Caki2 (cell line): ENCODE measurements around the gene OR4X2. TPM values are rescaled to one million over a fixed set of nuclear protein-coding genes. Genes with fewer than 3 reads are reported as not detected.
"Not testable (repeated sequence)": the region's sequence is repeated elsewhere in the genome, so short reads cannot be mapped to it uniquely, and the experiment has no call there.

Experiments
- DNase-seq: peaks from one replicate; pipeline ENCODE4 v3.0.0-alpha.2; 2015; ENCODE audit warnings: low read depth
- in situ Hi-C: cut with HindIII; loops from 2 replicates; pipeline ENCODE4 v1.10.0; 2016; ENCODE audit warnings: low sequenced_read_pairs, low pct_unique_long_range_greater_than_20kb, mixed read lengths
- total RNA-seq: library from RNA; depleted of rRNA; stranded (reverse); fragments of >200 nt; shearing (Covaris generic); gene quantifications from 2 replicates; pipeline ENCODE4 v1.2.3, GENCODE V29; 2014; ENCODE audit warnings: low replicate concordance; rRNA removed

OR4X2 gene, protein sequence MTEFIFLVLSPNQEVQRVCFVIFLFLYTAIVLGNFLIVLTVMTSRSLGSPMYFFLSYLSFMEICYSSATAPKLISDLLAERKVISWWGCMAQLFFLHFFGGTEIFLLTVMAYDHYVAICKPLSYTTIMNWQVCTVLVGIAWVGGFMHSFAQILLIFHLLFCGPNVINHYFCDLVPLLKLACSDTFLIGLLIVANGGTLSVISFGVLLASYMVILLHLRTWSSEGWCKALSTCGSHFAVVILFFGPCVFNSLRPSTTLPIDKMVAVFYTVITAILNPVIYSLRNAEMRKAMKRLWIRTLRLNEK
- not detected in 2 replicates for total RNA-seq

GRCh38 chr11:48244804-48245203 lies at the start of gene OR4X2:
Gene OR4X2, plus strand, starts transcription at chr11:48245104. Its CDS starts 0 bp downstream, at chr11:48245104.
- in situ Hi-C loops, result no loop called here
- DNase-seq, result no peak

GRCh38 chr11:48207881-48208280 lies 37.0 kb upstream of the OR4X2 start:
- DNase-seq, result no peak
- in situ Hi-C loops, result no loop called here

- DNase-seq, result no peak
- in situ Hi-C loops, result no loop called here
Measured at GRCh38 chr11:48210052-48210451, 34.9 kb upstream of the OR4X2 start.

- no peak for DNase-seq
- in situ Hi-C loops, result no loop called here
Measured at GRCh38 chr11:48216510-48216909, 28.4 kb upstream of the OR4X2 start, which contains the start of gene OR4B1. Gene OR4B1, plus strand, starts transcription at chr11:48216810. Its CDS starts 0 bp downstream, at chr11:48216810.

DNA sequence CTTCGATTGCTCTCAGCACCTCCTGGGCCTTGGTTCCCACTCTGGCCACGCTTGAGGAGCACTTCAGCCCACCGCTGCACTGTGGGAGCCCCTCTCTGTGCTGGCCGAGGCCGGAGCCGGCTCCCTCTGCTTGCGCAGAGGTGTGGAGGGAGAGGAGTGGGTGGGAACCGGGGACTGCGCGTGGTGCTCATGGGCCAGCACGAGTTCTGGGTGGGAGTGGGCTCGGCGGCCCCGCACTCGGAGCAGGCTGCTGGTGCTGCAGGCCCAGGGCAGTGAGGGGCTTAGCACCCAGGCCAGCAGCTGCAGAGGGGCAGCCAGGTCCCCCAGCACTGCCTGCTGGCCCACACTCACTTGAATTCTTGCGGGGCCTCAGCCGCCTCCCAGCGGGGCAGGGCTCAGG lies 16.1 kb upstream of the OR4X2 start:
- no peak for DNase-seq
- in situ Hi-C loops, result no loop called here

- in situ Hi-C loops, DNase-seq: not testable (repeated sequence)
Measured at GRCh38 chr11:48230057-48230456, 14.8 kb upstream of the OR4X2 start.

- in situ Hi-C loops, result no loop called here
- DNase-seq, result no peak
Measured at GRCh38 chr11:48237727-48238126, 7.2 kb upstream of the OR4X2 start.

GRCh38 chr11:48242501-48242900 lies 2.4 kb upstream of the OR4X2 start:
- DNase-seq, result no peak
- in situ Hi-C loops, result no loop called here

DNA sequence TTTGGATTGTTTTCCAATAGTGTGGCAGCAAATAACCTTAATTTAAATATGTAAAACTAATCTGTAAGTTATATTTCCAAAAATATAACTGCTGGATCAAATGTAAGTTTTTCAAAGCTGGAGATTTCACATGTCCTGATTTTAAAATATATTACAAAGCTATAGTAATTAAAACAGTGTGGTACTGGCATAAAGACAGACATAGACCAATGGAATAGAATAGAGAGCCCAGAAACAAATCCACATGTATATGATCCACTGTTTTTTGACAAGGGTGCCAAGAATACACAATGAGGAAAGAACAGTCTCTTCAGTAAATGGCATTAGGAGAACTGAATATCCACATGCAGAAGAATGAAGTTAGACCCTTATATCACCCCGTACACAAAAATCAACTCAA lies 4.0 kb downstream of the OR4X2 start:
- in situ Hi-C loops, result no loop called here
- no peak for DNase-seq

DNA sequence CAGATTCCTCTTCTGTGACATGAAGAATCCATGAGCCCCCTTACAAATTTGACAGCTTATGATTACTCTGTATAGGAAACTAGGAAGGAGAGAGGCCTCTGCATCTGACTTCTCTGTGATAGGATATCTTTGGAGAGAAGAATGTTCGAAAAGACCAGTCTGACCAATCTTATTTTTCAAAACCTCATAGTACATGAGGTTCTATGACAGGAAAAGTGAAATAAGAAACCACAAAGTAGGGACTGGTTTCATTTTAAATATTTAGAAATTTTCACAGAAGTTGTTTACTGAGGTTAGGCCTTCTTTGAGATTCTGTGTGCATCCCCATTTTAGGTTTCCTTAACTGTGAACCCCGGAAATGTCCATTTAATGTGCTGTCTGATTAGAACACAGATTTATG lies 16.7 kb downstream of the OR4X2 start:
- in situ Hi-C loops, result no loop called here
- DNase-seq, result no peak

- DNase-seq, result no peak
- in situ Hi-C loops, result no loop called here
Measured at GRCh38 chr11:48263423-48263911, 18.6 kb downstream of the OR4X2 start, which contains the start of gene OR4X1. Gene OR4X1, plus strand, starts transcription at chr11:48263861. Its CDS starts 0 bp downstream, at chr11:48263861.

GRCh38 chr11:48270621-48271020 lies 25.7 kb downstream of the OR4X2 start:
- no peak for DNase-seq

DNA sequence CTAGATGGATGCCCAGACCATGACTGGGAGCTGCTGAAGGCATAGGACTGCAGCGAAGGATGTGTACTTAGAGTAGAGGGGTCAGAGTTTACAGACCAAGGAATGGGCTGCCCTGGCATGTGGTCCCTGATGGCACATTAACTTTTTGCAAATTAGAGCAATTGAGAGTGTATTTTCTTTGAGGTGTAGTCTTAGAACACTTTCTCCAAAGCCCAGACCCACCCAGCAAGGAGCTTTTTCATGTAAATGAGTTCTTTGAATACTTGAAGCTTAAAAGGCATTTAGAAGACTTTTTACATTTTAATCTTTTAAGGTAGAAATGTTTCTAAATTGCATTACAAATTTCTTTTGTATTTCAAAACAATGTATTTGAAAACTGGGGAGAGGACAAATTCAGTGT lies 27.7 kb downstream of the OR4X2 start:
- in situ Hi-C loops, result no loop called here

More at GRCh38 chr11:48270621-48271020, 25.7 kb downstream of the OR4X2 start:
- in situ Hi-C loops, result no loop called here

More for the DNA sequence above, 27.7 kb downstream of the OR4X2 start:
- DNase-seq, result no peak

Other genes with a start within 250 kb of the OR4X2 start
- not detected in 2 replicates for gene OR4B1, start 28.3 kb upstream of the OR4X2 start, total RNA-seq
- gene OR4X1, start 18.8 kb downstream of the OR4X2 start, total RNA-seq, result not detected in 2 replicates
- gene OR4S1, start 61.1 kb downstream of the OR4X2 start, total RNA-seq, result not detected in 2 replicates
- not detected in 2 replicates for gene OR4C3, start 79.8 kb downstream of the OR4X2 start, total RNA-seq
- gene OR4C5, start 121.4 kb downstream of the OR4X2 start, total RNA-seq, result not detected in 2 replicates
- gene OR4A47, start 243.7 kb downstream of the OR4X2 start, total RNA-seq, result not detected in 2 replicates